ENCODE data around the gene DPEP1. TPM values are rescaled to one million over a fixed set of nuclear protein-coding genes. Genes with fewer than 3 reads are reported as not detected.

Gene DPEP1
- total RNA-seq, 1 experiment from 2014 or later: 13.6 TPM

- no peak for TF ChIP-seq STAT6 (CRISPR knock-in tag; conservative IDR thresholded peaks at IDR 0.05; ENCODE audit: low read depth)
- TF ChIP-seq ATF3 (CRISPR knock-in tag; conservative IDR thresholded peaks at IDR 0.05): no peak
- TF ChIP-seq JAZF1 (CRISPR knock-in tag; IDR thresholded peaks at IDR 0.05): no peak
- TF ChIP-seq HMGA2 (CRISPR knock-in tag; IDR thresholded peaks at IDR 0.05): no peak
- TF ChIP-seq ETV6 (CRISPR knock-in tag; IDR thresholded peaks at IDR 0.05): peak; percentile 91
- TF ChIP-seq MLX (CRISPR knock-in tag; IDR thresholded peaks at IDR 0.05): no peak
- 0 out of 2 replicates have a peak, but pooled peaks have one; percentile 18 for TF ChIP-seq ZNF263 (CRISPR knock-in tag; IDR thresholded peaks at IDR 0.05; ENCODE audit: low read depth)
- no peak for TF ChIP-seq ZBTB21 (CRISPR knock-in tag; IDR thresholded peaks at IDR 0.05; ENCODE audit: borderline replicate concordance)
- TF ChIP-seq FOXK1 (CRISPR knock-in tag; IDR thresholded peaks at IDR 0.05): peak; percentile 64
- peak; percentile 90 for TF ChIP-seq MAX (CRISPR knock-in tag; IDR thresholded peaks at IDR 0.05)
- peak; percentile 77; the same call in 1 of the 2 replicates for TF ChIP-seq ZNF281 (CRISPR knock-in tag; IDR thresholded peaks at IDR 0.05)
- TF ChIP-seq USF2 (CRISPR knock-in tag; IDR thresholded peaks at IDR 0.05): peak; percentile 31; the same call in 1 of the 2 replicates
- no peak for TF ChIP-seq ZNF219 (CRISPR knock-in tag; IDR thresholded peaks at IDR 0.05; ENCODE audit: borderline replicate concordance)
- TF ChIP-seq ZNF138 (CRISPR knock-in tag; conservative IDR thresholded peaks at IDR 0.05): 0 out of 2 replicates have a peak, but pooled peaks have one; percentile 52
- TF ChIP-seq RELA (CRISPR knock-in tag; IDR thresholded peaks at IDR 0.05; ENCODE audit: borderline replicate concordance): no peak; the same call in 1 of the 2 replicates
- no peak for TF ChIP-seq RORB (CRISPR knock-in tag; IDR thresholded peaks at IDR 0.05)
- no peak for TF ChIP-seq TEAD4 (CRISPR knock-in tag; IDR thresholded peaks at IDR 0.05)
- TF ChIP-seq ZMAT4 (CRISPR knock-in tag; IDR thresholded peaks at IDR 0.05): no peak
- no peak for TF ChIP-seq TCF7 (CRISPR knock-in tag; IDR thresholded peaks at IDR 0.05; ENCODE audit: low read depth)
- TF ChIP-seq CDX4 (CRISPR knock-in tag; IDR thresholded peaks at IDR 0.05; ENCODE audit: borderline replicate concordance): no peak
- TF ChIP-seq OVOL2 (CRISPR knock-in tag; IDR thresholded peaks at IDR 0.05; ENCODE audit: borderline replicate concordance): no peak
- TF ChIP-seq SMAD3 (CRISPR knock-in tag; IDR thresholded peaks at IDR 0.05; ENCODE audit: borderline replicate concordance): peak; percentile 76; the same call in 1 of the 2 replicates
- no peak for TF ChIP-seq GTF2I (CRISPR knock-in tag; conservative IDR thresholded peaks at IDR 0.05)
Measured at GRCh38 chr16:89686520-89687091, 73.2 kb downstream of the DPEP1 start, which contains the start of gene CDK10 (continued).

All from WTC11 (cell line).